ENCODE results near the gene MMEL1.

MMEL1 gene

GRCh38 chr1:2606396-2606880, 26.4 kb downstream of the MMEL1 start:
- TF ChIP-seq ZFX (IDR thresholded peaks at IDR 0.05) (no peak), CTCF (conservative IDR thresholded peaks at IDR 0.05) (no peak)
- H3K27ac ChIP-seq: no peak overlapping the region

- no peak overlapping the region for H3K27ac ChIP-seq
- no peak for TF ChIP-seq CTCF (conservative IDR thresholded peaks at IDR 0.05)
- no peak for TF ChIP-seq ZFX (IDR thresholded peaks at IDR 0.05)
Measured at GRCh38 chr1:2605509-2606395, 27.1 kb downstream of the MMEL1 start.

GRCh38 chr1:2604844-2605508, 27.8 kb downstream of the MMEL1 start:
- no peak overlapping the region for H3K27ac ChIP-seq
- no peak for TF ChIP-seq CTCF (conservative IDR thresholded peaks at IDR 0.05)
- no peak for TF ChIP-seq ZFX (IDR thresholded peaks at IDR 0.05)

GRCh38 chr1:2604156-2604843, 28.5 kb downstream of the MMEL1 start:
- H3K27ac ChIP-seq: no peak overlapping the region
- TF ChIP-seq CTCF (conservative IDR thresholded peaks at IDR 0.05): no peak

- TF ChIP-seq ZFX (IDR thresholded peaks at IDR 0.05) (no peak), CTCF (conservative IDR thresholded peaks at IDR 0.05) (no peak)
- H3K27ac ChIP-seq: no peak overlapping the region
Measured at GRCh38 chr1:2603521-2604155, 29.2 kb downstream of the MMEL1 start.

GRCh38 chr1:2602866-2603520, 29.8 kb downstream of the MMEL1 start:
- TF ChIP-seq ZFX (IDR thresholded peaks at IDR 0.05) (no peak), CTCF (conservative IDR thresholded peaks at IDR 0.05) (no peak)
- no peak overlapping the region for H3K27ac ChIP-seq

All from C4-2B (cell line).